HepG2 (cell line): ENCODE results near the gene FGF7.

Source experiments
- ATF7-NPFF ChIP-seq: sonication (generic); formaldehyde crosslinking; IDR thresholded peaks from 2 replicates; pipeline ENCODE4 v1.8.1; 2023; ENCODE audit warnings: mild to moderate bottlenecking, low read depth, missing genetic modification reagents, moderate library complexity
- PAWR ChIP-seq: sonication (generic); formaldehyde crosslinking; IDR thresholded peaks from 2 replicates; pipeline ENCODE4 v1.4.0; 2020; ENCODE audit warnings: missing genetic modification reagents, mild to moderate bottlenecking, borderline replicate concordance
- REXO4 ChIP-seq: sonication (generic); formaldehyde crosslinking; IDR thresholded peaks from 2 replicates; pipeline ENCODE4 v1.8.0; 2022; ENCODE audit warnings: missing genetic modification reagents, mild to moderate bottlenecking, borderline replicate concordance
- STAT5B ChIP-seq: sonication (generic); formaldehyde crosslinking; IDR thresholded peaks from 2 replicates; pipeline ENCODE4 v1.4.0; 2020; ENCODE audit warnings: missing genetic modification reagents
- TCF12 ChIP-seq, 2 experiments: fragments of 450-650 bp in 1 of 2; sonication (generic) in 1 of 2; formaldehyde crosslinking in 1 of 2; IDR thresholded peaks; 2 replicates each; pipeline versions ENCODE4 v1.6.1 to v1.8.0; 2017 to 2022; ENCODE audit warnings: antibody characterized with exemption in 1 of 2, mild to moderate bottlenecking in 1 of 2, missing genetic modification reagents in 1 of 2, moderate library complexity in 1 of 2
- TFE3 ChIP-seq: IDR thresholded peaks from 2 replicates; pipeline ENCODE4 v1.6.1; 2016
- ZNF687 ChIP-seq: sonication (generic); formaldehyde crosslinking; IDR thresholded peaks from 2 replicates; pipeline ENCODE4 v1.5.1; 2020; ENCODE audit warnings: mild to moderate bottlenecking, missing genetic modification reagents, moderate library complexity

- no peak for TF ChIP-seq ATF7-NPFF (CRISPR knock-in tag)
- no peak for TF ChIP-seq PAWR (CRISPR knock-in tag)
- no peak for TF ChIP-seq TFE3 (CRISPR knock-in tag)
- TF ChIP-seq TCF12 (IDR thresholded peaks at IDR 0.05) = no peak
- no peak for TF ChIP-seq TCF12 (CRISPR knock-in tag; IDR thresholded peaks at IDR 0.05)
- no peak for TF ChIP-seq STAT5B (CRISPR knock-in tag)
- TF ChIP-seq ZNF687 (CRISPR knock-in tag) = no peak
- TF ChIP-seq REXO4 (CRISPR knock-in tag) = no peak
These were observed 73.1 kb downstream of the FGF7 start for GRCh38 chr15:49495993-49496753.
